ENCODE measurements around the gene HELZ.
"Not testable (repeated sequence)": the region's sequence is repeated elsewhere in the genome, so short reads cannot be mapped to it uniquely, and the experiment has no call there.

The HELZ gene

DNA sequence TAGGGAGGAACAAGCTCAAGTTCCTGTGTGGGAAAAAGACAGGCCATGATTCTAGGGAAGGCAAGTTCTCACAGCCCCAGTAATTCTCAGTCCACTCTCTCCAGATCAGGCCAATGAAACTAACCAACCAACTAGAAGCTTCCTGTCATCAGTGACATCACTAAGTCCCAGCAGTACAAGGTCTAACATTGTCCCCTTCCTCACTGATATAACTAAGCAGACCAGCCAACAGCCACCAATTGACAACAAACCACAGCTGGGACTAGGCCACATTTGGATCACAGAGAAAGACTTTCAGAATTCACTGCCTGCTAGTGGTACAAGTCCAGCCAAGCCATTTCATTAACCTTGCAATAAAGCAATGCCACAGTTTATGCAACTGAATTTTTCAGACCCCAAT is 106.6 kb downstream of the HELZ start:
- DNase-seq: no peak

DNA sequence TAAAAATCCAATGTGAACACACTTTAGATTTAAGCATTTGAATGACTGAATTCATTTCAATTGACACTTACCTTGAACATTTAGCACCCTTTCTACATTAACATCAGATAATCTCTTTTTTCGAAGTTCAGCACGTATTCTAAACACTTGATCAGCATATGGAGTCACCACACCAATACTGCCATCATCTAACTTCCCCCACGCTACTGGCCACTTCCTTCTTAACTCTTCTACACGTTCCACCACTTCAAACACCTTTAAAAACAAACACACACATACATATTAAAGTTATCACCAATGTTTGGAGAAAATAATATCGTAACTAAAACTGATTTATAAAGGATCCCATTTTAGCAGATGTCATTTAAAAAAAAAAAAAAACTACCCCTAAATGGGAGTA is 107.1 kb downstream of the HELZ start:
- no peak for DNase-seq

DNA sequence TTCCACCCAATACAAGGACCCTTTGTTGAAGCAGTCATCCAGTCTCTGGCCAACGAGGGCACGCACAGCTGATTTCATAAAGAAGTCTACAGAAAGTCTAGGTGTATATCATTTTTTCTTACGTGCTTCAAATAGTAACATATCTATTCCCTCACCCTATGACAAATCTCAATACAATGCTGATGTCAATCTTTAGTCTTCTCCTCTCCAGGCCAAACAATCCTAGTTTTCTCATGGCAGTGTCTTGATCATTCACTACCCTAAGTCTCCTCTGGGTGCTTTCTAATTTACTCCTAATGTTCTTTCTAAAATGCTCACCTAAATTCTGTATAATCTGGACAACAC is 108.0 kb downstream of the HELZ start:
- no peak for DNase-seq

DNA sequence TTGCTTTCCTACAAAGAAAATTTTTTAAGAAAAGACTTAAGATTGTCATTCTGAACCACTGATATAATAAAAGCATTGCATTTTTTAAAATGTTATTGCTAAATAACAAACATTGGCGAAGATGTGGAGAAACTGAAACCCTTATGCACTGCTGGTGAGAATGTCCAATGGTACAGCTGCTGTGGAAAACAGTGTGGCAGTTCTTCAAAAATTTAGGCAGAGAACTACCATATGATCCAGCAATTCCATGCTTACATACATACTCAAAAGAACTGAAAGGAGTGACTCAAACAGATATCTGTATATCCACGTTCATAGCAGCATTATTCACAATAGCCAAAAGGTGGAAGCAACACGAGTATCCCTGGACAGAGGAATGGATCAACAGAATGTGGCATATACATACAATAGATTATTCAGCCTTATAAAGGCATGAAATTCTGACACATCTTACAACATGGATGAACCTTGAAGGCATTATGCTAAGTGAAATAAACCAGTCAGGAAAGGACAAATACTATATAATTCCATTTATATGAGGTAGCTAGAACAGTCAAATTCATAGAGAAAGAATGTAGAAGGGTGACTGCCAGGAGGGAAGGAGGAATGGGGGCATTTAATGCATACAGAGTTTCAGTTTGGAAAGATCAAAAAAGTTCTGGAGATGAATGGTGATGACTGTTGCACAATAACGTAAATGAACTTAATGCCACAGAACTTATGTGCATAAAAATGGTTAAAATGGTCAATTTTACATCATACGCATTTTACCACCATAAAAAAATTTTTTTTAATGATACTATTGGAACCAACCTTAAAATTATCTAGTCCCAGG is 108.6 kb downstream of the HELZ start:
- DNase-seq: no peak

DNA sequence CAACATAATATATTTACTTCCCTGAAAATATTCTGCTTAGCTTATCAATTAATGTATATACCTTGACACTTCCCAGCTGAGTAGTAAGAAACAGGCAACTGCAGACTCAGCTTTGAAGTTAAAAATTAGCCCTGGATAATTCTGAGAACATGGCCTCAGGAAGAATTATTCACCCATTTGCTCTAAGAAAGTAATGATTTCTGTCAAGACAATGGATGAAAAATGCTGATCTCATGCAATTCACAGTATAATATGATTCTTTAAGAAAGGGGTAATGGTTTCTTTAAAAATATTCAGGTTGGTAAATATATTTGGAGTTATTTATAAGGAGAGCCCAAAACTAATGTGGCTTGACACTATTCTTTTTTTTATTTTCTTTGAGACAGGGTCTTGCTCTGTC is 111.8 kb downstream of the HELZ start:
- DNase-seq: no peak

DNA sequence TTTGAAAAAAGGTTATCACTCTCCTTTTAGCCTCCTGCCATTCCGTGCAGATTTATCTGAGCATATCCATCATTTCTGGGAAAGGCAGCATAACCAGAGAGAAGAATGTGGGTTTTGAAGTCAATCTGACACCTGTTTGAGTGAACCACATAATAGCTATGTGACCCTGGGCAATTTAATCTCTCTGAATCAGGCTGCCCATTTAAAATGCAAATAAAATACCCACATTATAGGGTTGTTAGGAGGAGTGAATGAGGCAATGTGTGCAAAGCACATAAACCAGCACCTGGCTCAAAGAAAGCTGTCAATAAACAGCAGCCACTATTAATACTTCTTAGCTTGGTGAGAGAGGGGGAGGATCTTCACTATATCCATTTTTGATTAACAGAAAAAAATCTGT is 112.6 kb downstream of the HELZ start:
- no peak for DNase-seq

DNA sequence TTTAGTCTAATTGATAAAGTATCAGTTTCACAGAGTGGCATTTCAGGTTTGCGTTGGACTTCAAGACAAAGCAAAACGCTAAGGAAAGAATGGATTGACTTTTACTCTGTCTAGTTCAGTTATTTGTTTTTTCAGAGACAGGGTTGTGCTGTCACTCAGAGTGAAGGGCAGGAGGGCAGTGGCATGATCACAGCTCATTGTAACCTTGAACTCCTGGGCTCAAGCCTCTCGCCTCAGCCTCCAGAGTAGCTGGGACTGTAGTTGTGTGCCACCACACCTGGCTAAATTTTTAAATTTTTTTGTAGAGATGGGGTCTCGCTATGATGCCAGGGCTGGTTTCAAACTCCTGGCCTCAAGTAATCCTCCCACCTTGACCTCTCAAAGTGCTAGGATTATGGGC is 114.2 kb downstream of the HELZ start:
- DNase-seq: no peak

DNA sequence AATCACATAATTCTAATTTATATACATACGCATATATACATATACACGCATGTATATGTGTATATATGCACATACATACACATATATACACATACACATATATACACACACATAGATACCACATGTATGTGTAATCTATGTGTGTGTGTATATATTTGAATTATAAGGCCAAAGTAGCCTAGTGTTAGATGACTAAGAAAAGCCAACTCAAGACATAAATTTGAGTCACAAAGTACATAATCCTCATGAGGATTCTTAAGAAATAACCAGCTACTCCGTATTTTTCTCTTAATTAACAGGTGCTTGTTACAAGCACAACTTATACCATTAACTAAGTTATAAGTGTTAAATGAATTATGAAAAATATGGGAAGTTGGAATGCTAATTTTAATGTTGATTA is 115.7 kb downstream of the HELZ start:
- no peak for DNase-seq

DNA sequence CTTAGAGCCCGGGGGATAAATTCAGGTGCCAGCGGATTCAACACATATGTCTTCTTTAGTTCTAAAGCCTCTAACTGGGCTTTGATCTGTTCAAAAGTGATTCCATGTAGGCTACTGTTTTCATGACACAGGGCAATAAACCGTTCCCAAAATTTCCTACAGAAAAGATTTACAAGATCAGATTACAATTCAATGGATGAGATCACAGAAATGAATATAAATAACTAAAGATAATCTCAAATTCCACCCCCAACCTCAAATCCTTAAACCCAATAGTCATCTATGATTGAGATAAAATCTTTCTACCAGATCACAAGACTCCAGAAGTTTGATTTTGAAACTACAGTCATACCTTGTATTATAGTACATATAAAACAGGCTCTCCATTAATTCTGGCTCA is 116.3 kb downstream of the HELZ start:
- DNase-seq: no peak

DNA sequence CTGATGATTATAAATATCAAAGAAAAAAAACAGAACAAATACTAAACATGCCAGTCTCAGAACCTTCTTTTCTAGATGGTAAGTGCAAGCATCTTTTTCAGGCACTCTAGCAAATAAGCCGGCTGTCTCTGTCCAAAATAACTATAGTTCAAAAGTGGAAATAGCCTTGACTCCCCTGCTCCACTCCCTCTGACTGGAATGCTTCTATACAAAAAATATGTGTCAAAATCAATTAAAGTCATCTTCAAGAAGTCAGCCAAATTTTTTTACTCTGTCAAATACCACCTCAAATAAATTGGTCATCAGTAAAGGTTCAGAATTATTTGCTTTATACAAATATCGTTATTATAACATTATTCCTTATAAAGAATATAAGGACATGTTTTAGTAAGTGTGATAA is 117.1 kb downstream of the HELZ start:
- DNase-seq: no peak

DNA sequence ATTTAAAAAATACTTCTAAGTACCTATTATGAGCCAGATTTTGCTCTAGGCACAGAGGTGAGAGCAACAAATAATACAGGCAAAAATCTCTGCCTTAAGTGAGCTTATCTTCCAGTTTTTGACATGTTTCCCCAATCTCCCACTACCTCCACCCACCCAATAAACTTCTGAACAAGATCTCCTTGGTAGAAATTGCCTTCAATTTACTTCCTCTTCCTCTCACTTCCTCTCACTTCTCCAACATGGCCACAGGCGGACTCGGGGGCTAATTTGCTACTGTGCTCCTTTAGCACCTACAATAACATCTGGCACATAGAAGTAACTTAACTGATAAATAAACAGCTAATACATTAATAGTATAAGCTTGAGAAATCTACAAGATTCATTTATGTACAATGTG is 118.0 kb downstream of the HELZ start:
- DNase-seq: no peak

DNA sequence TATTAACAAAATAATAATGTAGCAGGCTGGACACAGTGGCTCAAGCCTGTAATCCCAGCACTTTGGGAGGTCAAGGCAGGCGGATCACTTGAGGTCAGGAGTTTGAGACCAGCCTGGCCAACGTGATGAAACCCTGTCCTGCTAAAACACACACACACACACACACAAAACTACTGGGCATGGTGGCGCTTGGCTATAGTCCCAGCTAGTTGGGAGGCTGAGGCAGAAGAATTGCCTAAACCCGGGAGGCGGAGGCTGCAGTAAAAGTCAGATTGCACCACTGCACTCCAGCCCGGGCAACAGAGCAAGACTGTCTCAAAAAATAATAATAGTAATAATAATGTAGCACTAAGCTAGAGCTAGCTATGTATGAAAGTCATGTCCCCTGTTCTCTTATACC is 118.5 kb downstream of the HELZ start:
- not testable (repeated sequence) for DNase-seq

DNA sequence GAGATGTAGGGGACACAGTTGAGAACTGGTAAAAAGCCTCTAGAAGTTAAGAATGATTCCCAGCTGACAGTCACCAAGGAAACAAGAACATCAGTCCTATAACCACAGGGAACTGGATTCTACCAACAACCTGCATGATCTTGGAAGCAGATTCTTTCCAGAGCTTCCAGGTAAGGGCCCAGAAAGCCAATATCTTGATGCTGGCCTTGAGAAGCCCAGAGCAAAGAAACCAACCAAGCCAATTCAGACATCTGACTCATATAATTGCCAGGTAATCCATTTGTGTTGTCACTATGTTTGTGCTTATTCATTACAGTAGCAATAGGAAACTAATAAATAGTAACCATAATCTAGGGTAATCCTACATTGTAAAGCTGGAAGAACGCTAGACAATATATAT is 119.1 kb downstream of the HELZ start:
- DNase-seq: no peak

DNA sequence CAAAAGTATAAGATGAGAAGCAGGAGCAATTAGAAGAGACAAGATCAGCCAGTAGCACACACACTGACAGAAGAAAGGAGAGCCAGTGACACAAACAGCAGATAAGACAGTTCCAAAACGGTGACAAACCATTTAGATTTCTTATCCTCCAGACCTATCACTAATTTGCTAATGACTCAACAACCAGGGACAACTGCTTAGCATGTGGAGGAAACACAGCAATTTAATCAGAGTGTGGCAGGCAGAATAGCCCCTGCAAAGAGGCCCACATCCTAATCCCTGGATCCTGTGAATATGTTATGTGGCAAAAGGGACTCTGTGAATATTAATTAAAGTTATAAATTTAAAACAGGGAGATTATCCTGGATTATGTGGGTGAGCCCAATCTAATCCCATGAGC is 119.6 kb downstream of the HELZ start:
- DNase-seq: no peak

DNA sequence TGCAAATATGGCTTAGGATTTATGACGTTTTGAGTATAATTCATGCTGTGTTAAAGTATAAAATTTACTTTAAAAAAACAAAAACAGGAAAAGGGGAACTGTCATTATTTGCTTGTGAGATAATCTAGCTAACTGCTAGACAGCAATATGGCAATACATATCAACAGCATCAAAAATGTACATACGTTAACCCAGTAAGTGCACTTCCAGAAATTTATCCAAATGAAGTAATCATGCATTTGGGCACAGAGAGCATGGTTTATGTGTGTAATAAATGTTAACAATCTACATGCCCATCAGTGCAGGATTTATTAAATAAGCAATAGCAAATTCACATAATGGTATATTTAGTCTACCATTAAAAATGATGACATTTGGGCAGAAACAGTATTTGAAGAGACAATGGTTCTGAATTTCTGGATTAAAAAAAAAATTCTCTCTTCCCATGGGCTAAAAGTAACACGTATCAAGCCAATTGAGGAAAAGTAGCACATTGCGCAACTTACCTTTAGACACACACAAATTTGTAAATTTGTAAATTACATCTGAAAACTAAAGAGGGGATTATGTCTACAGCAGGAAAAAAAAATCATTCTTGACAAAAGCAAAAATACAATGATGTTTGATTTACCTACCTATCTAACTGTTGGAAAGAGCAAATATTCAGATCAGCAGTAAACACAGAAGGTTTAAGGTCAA is 120.4 kb downstream of the HELZ start:
- DNase-seq: no peak

DNA sequence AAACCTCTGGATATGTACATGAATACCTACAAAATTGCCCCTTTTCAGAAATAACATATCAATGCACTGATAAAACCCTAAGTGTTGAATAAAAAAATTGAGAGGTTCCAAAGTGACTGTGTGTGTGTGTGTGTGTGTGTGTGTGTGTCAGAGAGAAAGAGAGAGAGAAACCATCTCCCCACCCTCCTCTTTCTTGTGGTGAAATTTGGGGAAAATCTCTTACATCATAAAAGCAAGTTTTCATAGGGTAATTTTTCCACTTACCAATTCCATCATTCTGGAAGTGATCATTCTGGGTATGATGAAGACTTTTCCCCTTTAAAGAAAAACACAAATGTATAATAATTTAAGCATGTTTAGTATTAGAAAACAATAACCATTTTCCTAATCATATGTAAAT is 121.3 kb downstream of the HELZ start:
- DNase-seq: no peak

DNA sequence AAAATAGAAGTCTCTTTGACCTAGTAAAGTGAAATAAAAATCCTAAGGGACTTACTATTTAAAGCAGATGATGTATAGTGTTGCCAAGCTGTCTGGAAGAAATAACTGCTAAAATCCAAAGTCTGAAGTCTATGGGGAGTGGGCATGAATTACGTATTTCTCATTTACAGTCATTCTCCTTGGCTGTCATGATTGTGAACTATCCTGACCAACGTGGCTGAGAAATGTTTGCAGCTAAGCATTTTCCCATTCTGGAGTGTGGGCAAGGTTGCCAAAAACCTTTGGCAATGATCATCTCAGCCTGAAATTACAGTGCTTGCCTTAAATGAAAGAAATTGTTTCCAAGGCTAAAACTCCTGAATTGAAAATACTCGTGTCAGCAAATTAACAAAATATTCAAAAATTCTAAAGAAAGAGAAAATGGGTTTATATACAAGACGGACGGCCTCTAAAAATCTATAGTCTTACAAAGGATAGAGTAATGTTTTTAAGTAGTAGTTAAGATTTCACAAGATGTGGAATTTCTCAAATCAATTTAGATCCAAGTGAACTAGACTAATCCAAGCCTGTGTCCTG is 123.6 kb downstream of the HELZ start:
- DNase-seq: no peak

DNA sequence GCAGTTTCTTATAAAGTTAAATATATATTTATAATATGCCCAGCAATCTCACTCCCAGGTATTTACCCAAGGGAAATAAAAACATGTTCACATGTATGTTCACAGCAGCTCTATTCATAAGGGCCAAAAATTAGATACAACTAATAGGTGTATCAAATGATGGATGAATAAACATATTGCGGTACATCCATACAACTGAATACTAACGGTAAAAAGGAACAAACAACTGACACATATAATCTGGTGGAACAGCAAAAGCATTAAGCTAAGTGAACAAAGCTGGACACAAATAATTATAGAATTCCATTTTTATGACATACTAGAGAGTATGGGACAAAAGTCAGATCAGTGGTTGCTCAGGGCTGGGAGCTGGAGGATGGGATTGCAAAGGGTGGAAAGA is 125.9 kb downstream of the HELZ start:
- DNase-seq: no peak

DNA sequence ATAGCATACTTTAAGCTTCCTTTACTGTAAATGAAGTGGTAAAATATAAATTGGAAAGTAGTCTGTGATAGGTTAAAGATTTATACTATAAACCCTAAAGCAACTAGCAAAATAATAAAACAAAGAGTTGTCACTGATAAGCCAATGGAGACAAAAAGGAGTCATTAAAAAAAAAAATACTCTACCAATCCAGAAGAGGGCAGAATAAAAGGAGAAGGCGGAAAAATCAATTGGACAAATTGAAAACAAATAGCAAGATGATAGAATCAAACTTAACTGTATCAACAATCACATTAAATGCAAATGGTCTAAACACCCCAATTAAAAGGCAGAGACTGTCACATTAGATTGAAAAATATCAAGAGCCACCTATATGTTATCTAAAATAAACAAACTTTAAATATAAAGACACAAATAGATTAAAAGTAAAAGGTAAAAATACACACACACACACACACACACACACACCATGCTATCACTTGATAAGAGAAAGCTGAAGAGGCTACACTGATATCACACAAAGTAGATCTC is 128.9 kb downstream of the HELZ start:
- no peak for DNase-seq

DNA sequence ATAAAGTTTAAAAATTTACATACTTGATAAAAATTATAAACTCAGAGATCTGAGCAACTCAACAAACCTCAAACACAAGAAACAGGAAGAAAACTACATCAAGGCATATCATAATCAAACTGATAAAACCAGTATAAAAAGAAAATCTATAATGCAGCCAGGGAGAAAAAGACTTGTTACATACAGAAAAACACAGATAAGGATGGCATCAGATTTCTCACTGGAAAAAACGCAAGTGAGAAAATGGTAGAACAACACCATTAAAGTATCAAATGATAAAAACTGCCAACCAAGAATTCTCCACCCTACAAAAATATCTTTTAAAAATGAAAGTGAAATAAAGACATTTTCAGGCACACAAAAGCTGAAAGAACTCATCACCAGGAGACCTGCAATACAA is 129.6 kb downstream of the HELZ start:
- DNase-seq: no peak

DNA sequence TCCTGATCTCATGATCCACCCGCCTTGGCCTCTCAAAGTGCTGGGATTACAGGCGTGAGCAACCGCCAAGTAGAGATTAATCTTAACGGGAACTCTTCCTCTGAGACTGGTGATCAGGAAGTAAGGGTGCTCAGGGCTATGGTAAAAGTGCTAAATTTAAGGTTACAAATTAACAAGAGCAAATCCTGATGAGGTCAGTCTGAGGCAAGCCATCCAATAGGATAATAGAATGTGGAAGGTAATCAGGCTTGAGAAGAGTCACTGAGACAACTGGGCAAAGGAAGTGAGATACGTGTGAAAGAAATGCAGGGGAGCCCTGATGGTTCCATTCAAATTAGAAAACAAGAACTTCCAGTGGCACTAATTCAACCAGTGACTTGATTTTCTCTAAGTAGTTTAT is 131.5 kb downstream of the HELZ start:
- DNase-seq: no peak

DNA sequence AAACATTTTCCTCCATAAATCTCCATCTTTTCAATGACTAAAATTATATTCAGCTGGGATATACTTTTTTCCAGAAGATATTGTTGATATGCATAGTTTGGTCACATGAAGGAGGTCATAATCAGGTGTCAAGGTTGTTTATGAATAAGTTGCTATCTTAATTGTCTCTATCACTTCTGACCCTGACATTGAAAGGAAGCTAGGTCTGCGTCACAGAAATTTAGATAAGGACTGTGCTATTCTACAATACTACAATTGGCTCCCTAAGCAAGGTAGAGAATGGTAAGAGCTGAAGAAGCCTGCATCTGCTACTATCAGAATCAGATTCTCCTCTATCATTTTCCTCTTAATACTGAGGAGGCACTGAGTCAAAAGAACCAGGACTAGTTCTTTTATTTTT is 133.2 kb downstream of the HELZ start:
- DNase-seq: no peak

DNA sequence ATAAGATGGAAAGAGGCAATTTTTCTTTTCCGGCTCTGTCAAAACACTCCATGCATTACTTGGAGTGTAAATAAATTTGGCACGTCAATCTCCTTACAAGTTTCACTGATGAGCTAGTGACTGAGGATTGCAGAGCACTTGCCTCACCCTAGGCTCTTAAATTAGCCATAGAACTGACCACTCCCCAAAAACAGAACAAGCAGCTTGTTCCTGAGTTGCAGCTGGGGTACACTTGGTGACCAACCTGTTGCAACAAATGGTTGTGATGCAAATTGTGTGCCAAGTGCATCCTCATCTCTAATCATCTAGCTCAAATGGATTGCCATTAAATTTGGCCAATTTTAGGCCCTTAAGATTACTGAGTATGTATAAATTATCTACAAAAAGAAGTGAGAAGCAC is 133.7 kb downstream of the HELZ start:
- no peak for DNase-seq

DNA sequence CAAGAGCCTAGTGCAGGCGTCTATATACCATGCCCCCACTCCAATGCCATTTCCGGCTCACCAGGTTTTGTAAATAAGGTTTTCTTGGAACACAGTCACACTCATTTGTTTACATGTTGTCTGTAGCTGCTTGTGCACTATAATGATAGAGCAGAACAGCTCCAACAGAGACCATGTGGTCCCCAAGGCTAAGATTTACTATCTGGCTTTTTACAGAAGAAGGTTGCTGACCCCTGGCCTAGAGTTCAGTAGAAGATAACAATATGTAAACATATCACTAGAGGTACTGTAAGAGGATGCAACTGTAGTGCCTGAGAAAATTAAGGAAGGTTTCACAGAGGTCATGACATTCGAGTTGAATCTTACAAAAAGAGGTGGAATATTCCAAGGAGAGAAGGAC is 134.4 kb downstream of the HELZ start:
- no peak for DNase-seq

All from stimulated activated CD4-positive, alpha-beta T cell treated with anti-CD3 and anti-CD28 coated beads, Interleukin-4, amount 100 ng/mL, for 1 hour (primary cell).